HPDE6-E6E7 (cell line): ENCODE measurements around the gene ACOXL.

Experiments
- DNase-seq: peaks from one replicate; pipeline ENCODE4 v3.0.0; 2011; ENCODE audit warnings: missing footprints; ENCODE audit errors: extremely low spot score

Gene ACOXL

DNA sequence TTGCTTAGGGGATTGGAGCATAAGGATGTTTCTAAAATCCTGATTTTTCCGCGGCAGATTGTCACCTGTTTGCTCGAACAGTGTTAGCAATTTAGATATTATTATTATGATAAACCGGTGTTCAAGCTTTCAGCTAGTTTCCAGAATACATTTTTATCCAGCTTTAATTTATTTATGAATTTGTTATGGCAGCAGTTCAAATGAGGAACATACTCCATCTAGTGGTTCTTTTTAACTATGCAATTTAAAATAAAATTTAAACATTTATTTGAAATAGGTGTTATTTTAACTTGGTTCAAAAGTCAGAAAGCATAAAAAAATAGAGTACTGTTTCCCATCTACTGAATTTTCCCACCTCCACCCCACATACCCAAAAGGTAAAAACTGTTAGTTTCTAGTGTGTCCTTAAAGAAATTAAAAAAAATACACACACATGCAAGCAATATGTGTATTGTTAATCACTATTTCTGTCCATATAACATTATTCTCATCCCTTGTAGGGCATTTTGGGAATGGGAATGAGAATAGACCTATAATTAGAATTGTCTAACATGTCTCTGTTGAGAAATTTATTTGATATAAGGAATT, 23.2 kb downstream of the ACOXL start:
- DNase-seq: no peak

DNA sequence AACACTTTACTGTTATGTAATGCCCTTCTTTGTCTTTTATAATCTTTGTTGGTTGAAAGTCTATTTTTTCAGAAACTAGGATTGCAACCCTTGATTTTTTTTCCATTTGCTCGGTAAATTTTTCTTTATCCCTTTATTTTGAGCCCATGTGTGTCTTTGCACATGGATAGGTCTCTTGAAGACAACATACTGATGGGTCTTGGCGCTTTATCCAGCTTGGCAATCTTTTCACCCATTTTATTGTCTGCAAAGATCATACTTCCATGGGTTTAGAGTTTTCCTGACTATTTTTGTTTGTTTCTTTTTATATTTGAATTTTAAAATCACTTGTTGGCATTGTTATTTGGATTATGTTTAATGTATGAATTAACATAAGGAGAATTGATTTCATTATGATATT, 27.0 kb downstream of the ACOXL start:
- DNase-seq: no peak

DNA sequence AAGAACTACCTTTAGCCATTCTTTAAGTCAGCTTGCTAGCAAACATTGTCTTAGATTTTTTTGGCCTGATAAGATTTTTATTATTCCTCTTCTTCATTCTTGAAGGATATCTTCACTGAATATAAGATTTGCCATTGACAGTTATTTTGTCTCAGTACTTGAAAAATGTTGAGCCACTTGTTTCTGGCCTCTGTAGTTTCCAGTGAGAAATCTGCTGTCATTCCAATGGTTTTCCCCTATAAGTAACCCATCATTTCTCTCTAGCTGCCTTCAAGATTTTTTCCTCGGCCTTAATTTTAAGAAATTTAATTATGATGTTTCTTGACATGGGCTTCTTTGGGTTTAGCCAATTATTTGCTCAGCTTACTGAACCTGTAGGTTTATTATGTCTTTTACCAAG, 32.6 kb downstream of the ACOXL start:
- no peak for DNase-seq

DNA sequence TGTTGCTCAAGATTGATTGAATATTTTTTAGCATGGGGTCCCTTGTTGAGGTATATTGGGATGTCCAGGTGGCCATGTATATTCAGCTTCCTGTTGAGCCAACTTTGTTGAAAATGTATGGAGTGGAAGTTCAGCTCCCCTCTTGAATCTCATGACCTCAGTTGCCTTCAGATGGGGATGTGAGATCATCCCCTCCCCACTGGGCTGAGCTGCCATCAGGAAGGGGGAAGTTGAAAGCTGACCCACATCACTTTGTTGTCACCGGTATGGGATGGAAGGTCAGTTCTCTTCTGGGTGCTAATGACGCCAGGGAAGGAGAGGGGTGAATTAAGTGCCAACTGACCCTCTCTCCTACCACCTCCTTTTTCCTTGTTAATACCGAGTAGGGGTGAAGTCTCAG, 33.9 kb downstream of the ACOXL start:
- DNase-seq: no peak

DNA sequence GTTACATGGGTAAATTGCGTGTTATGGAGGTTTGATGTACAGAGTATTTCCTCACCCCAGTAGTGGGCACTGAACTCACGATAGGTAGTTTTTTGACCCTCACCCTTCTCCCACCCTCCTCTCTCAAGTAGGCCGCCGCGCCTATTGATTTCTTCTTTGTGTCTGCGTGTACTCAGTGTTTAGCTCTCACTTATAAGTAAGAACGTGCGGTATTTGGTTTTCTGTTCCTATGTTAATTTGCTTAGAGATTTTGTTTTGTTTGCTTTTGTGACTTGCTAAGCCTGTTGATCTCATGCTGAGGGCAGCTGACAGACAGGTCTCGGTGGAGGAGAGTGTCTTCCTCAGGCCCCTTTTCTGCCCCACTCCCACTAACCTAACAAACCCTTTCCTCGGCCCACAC, 36.2 kb downstream of the ACOXL start:
- DNase-seq: no peak

DNA sequence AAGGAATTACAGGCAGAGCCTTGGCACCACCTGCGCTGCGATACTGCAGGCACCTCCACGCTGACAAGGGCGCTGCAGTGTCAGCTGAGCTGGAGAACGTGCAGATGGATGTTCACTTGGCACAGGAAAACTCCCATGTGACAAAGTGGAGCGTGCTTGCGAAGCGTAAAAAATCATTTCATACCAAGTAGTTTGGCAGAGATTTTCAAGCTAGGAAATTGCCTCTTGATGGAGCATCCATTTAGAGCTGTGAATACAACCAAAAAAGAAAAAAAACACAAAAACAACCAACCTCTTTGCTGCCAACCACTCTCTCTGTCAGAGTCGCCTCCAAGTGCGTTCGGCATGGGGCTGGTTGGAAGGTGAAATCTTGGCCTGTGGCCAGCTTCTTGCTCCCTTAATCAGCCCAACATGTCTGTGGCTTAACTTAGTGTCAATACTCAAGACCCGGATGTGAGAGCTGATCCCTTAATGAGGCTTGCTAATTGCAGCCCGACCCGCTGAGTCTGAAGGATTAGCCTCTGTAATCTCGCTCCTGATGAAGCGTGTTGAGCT, 38.1 kb downstream of the ACOXL start:
- DNase-seq: no peak

DNA sequence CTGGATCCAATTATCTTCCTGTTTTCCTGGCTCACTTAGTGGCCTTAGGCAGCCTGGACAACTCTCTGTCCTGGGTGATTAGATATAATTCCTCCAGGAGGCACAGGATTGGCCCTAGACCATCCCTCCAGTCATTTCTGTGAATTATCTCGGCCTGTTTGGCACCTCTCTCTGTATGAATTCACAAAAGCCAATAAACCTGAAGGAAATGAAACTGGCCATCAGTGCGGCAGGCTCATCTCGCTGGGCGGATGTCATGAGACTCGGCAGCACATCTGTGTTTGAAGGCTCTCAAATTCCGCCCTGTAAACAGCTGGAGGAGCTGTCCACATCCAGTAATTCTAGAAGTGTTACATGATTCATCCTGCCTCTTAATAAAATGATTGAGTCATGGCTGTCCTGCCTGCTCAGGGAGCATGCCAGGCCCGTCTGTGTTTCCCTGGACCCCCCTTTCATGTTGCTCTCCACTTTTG, 38.6 kb downstream of the ACOXL start:
- peak; percentile 81 for DNase-seq

DNA sequence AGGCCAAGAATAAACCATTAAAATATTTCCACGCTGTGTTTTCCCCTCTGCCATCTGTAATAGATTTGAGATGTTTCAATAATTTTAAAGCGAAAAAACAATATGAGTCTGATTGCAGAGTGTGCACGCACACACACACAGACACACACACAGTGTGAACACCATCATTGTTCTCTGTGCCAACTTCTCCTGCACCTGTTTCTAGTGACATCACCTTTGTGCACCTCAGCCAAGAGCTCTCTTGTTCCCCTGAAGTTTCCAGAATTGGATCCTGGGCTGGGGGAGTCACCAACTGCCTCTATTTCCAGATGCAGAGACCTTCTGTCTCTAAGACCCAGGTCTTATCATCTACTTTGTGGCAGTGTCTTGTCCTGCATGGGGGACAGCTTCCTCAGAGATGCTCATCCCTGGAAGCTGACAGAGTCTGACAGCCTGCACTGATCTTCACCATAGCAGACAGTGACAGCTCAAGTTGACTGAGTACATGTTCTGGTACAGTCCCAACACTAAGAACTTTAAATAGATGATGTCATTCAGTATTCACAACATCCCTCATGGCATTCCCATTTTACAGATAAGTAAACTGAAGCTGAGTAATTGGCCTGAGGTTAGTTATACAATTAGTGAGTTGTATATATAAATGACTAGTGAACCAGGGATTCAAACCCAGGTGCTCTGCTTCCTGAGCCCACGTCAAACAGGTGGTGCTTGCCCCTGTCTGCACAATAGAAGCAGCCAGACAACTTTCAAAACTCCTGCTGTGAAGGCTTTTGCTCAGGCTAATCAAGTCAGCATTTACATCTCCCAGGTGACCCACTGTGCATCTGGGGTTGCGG, 39.4 kb downstream of the ACOXL start:
- no peak for DNase-seq

DNA sequence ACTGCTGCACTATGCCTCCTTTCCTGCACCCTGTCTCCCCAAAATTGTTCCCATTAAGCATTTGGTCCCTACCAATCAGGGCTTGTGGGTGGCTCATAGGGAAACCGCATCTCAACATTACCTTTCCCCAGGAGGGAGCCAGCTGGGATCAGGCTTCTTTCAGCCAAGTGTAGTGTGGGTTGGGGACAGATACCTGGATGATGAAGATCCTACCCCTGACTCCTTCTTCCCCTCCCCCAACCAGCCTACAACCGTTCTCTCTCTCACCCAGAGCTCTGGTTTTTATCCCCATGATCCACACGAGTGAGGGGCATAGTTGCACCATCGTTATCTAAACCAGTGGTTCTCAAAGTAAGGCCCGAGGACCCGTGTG, 40.0 kb downstream of the ACOXL start:
- no peak for DNase-seq

DNA sequence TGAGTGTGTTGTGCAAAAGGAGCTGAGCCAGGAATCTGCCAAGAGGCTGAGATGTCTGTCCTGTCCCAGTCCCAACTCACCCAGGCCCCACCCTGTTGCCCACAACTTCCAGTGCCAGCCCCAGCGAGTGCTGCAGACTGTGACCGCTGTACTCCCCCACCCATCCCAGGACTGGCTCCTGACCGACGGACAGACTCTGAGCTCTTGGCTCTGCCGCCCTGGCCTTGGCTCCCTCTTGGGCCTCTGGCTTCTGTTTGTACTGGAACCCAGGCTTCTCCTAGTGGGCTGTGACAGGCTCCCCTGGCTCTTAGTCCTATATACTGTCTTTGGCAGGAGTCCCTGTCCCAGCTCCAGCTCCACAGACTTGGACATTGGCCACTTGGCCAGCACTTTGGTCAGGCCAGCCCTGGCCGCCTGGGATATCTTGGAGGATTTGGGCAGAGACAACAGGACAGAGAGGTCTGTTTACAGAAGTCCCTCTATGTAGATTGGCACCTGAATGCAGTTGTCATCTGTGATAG, 41.1 kb downstream of the ACOXL start:
- DNase-seq: no peak

DNA sequence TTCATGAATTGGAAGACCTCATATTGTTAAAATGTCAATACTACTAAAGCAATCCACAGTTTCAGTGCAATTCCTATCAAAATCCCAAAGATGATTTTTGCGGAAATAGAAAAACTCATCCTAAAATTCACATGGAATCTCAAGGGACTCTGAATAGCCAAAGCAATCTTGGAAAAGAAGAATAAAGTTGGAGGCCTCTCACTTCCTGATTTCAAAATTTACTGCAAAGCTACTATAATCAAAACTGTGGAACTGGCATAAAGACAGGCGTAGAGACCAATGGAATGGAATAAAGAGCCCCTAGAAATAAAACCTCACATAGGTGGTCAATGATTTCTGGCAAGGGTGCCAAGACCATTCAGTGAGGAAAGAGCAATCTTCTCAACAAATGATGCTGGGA, 42.3 kb downstream of the ACOXL start:
- no peak for DNase-seq

DNA sequence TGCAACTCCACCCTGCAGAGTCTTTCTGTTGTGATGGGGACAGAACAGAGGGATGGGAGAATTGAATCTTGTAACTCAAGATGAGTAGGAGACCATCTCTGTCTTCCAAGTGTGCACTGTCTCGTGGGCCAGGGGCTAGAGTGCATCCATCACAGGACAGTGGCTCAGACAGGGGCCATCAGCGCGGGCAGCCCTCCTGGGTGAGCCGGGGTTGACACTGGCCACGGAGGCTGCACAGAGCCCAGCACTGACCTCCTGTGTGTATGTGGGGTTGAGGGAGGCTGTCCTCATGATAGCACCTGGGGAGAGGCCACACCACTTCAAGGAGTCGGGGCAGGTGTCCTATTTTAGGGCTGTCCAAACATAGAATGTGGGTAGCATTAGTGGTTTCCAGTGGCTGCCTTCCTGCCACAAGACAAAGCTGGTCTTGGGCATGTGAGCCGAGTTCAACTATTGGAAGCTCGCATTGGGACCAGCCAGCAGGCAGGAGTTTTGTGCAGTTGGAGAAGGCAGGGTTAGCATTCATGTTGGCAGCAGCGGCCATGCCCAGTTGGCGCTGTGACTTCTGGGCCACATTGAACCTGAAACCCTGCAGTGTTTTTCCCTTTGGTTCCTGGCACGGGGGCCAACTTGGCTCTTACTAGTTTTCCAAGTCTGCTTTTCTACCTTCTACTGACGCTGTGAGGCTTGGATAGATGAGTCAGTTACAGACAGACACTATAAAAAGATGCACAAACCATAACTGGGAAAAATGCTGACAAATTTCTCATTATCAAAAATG, 45.3 kb downstream of the ACOXL start:
- DNase-seq: no peak

DNA sequence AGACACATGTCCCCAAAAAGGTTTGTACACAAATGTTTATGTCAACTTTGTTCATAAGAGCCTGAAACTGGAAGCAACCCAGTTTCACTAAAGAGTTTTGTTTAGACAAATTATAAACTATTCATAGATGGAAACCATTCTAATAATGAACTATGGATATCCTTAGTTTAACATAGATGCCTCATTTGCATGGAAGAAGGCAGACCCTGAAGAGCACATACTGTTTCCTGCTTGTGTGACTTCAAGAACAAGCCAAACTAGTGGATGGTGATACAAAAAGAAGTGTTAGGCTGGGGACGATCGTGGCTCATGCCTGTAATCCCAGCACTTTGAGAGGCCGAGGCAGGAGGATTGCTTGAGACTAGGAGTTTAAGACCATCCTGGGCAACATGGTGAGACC, 48.1 kb downstream of the ACOXL start:
- no peak for DNase-seq

DNA sequence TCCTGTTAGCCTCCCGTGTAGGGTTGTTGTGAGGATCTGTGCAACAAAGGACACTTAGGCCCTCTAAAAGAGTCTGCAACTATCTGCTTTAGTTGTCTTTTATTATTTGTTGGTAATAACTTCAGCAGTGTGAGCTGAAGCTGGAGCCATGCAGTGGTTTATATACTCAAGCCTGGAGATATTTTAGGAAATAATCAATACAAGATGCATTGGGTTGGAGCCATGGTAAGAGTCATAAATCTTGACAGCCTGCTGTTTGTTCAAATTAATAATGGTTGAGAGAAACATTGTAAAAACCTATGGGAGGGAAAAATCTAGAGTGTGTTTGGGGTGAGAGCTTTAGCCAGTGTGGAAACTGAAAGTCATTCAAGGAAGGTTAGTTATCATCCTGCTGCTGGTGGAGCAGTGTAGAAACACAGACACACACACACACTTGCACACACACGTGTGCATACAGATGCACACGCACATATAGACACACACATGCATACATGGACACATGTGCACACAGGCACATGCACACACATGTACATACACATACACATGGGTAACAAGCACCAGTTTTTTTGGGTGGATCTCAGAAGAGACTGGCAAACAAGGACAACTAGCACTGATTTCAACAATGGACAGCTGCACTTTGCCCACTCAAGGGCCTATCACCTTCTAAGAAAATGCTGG, 51.0 kb downstream of the ACOXL start:
- no peak for DNase-seq

DNA sequence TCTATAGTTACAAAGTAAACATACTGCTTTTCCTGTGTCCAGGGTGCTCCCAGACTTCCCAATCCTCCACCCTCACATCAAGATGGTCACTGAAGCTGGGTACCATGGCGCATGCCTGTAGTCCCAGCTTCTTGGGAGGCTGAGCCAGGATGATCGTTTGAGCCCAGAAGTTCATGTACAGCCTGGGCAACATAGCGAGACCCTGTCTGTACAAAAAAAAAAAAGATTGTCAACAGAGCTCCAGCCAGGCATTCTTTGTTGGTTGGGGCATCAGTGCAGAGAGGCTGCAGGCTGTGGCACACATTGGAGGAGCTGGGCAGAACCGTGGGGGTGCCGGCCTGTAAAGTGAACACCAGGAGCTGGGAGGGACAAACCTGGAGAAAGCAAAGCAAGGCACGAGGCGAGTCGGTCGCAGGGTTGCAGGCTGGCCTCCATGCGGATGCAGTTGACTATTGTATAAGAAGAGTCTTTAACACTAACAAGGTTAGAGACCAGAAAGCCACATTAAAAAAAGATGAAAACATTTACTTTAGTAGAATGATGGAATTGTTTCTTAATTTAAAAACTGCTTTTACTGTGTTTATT, 51.8 kb downstream of the ACOXL start:
- DNase-seq: no peak

DNA sequence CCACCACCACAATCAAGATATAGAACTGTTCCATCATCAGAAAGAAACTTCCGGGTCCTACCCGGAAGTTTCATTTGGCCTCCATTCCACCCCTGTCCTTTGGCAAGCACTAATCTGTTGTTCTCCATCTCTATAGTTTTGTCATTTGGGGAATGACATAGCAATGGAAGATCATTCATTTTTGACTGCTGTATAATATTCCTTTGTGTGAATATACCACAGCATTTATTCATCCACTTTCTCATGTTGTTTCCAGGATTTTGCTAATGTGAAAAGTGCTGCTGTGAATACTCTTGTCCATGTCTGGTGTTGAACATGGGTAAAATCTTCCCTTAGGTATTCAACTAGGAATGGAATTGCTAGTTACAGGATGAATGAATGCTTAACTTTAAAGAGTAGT, 53.1 kb downstream of the ACOXL start:
- no peak for DNase-seq

DNA sequence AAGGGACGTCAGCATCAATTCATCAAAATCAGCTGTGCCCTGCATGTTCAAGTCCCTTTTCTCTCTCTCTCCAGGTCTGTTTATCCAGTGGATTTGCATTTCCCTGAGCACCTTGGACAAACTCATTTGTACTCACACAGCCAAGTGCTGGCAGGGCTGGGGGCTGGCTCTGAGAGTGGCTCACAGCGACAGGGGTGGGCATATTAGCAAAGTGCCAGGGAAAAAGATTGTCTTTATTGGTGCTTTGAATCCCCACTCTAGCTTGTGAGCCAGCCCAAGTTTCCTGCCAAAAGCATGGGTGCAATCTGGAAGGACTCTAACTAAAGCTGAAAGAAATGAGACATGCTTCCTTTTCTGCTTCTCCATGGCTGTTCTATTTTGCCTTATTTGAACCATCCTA, 56.6 kb downstream of the ACOXL start:
- no peak for DNase-seq

DNA sequence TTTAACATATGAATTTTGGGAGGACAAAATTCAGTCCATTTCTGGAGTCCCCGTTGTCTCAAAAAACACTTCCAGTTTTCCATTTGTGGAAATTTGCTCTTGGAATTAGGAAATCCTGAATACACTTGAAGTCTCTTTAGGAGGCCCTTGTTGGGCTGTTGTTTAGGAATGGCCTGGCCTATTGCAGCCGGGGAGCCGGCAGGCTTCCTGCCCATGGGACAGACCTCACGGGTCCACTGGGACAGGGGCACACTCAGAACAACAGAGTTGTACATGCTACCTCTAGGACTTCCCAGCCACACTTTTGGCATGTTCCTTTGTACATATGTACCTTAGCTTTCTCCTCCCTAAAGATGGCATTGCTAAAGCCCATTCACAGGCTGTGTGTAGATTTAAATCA, 57.3 kb downstream of the ACOXL start:
- DNase-seq: no peak

DNA sequence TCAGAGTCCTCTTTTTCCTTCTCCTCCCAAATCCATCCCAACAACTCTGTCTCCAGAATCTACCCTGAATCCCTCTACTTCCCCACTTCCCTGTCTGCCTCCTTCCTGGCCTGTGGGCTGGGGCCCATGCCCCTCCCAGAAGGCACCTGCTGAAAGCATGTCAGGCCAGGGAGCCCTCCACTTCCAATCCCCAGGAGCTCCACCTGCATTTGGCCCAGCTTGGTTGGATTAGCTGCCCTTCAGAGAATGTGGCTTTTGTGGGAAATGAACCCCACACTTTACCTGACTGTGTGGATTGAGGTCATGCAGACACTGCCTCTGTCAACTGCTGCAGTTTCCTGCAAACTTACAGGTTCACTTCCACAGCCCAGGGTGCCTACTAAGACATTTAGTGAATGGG, 58.5 kb downstream of the ACOXL start:
- no peak for DNase-seq

DNA sequence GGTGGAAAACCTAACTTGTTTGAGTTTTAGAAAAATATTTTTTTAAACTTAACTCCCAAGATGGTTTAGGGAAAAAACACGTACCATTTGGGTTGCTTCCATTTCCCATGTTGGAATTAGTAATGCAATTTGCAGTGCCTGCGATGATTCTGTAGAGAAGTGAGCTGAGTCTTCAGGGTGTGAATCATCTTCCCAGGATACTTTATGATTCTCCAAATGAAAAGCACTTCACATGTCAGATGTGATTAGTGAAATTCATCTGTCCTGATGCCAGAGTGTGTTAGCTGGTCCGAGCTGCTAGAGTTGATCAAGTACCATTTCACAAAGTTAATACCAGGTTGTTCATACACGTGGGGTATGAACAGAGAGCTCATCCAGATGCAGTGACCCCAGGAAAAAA, 59.1 kb downstream of the ACOXL start:
- no peak for DNase-seq

DNA sequence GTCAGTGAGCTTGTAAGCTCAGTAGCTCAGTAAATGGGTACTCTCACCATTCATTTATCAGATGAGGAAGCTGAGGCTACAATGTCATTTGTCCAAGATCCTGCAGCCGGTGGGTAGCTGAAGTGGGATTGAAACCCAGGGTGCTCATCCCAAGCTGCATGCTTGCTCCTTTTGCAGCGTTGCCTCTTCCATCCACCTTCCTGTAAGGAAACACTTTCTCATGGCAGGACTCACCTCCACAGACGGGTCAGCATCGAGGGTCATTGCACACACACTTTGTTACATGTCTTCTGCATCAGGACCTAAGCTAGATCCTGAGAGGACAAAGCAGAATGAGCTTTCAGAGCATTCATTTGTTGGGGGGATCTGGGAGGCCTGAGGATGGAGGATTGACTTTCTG, 60.7 kb downstream of the ACOXL start:
- no peak for DNase-seq
